Endothelial cell of umbilical vein (primary cell): ENCODE data around the gene ICAM5.

Experiments used
- EZH2 ChIP-seq: IDR thresholded peaks from 2 replicates; pipeline ENCODE4 v1.6.1; 2012; ENCODE audit warnings: borderline replicate concordance, low read depth, mild to moderate bottlenecking, moderate library complexity, low read length, inconsistent platforms; ENCODE audit not compliant: severe bottlenecking
- FOS ChIP-seq: IDR thresholded peaks from 2 replicates; pipeline ENCODE4 v1.6.1; 2011; ENCODE audit warnings: mild to moderate bottlenecking, low read length, moderate library complexity, borderline replicate concordance; ENCODE audit not compliant: insufficient read depth
- GATA2 ChIP-seq: IDR thresholded peaks from 2 replicates; pipeline ENCODE4 v1.7.0; 2011; ENCODE audit warnings: low read depth, mild to moderate bottlenecking, moderate library complexity, mixed read lengths, low read length; ENCODE audit not compliant: insufficient read length, insufficient read depth
- JUN ChIP-seq: IDR thresholded peaks from 2 replicates; pipeline ENCODE4 v1.6.1; 2011; ENCODE audit warnings: borderline replicate concordance, low read depth; ENCODE audit not compliant: insufficient read length, insufficient read depth
- MYC ChIP-seq: IDR thresholded peaks from one replicate; pipeline ENCODE4 v1.6.1; 2011; ENCODE audit warnings: mild to moderate bottlenecking, low read depth, low read length
- POLR2A ChIP-seq: IDR thresholded peaks from 2 replicates; pipeline ENCODE4 v1.6.1; 2012; ENCODE audit warnings: low read depth, mild to moderate bottlenecking, control low read depth, low read length
- POLR2AphosphoS5 ChIP-seq: IDR thresholded peaks from 2 replicates; pipeline ENCODE4 v1.6.1; 2012; ENCODE audit warnings: low read depth, mild to moderate bottlenecking, control low read depth, low read length, moderate library complexity; ENCODE audit not compliant: insufficient read depth
- TF ChIP-seq, protein P1 (sequence below), 2 donors: IDR thresholded peaks; 1 replicate in 1 of 2; 2 replicates in 1 of 2; pipeline ENCODE4 v1.5.1; 2011; ENCODE audit warnings: low read length in 2 of 2, mild to moderate bottlenecking in 2 of 2, moderate library complexity in 2 of 2, control low read depth in 1 of 2, inconsistent platforms in 1 of 2, low read depth in 1 of 2; ENCODE audit not compliant: insufficient read depth in 1 of 2; ENCODE audit errors: extremely low read depth in 1 of 2
- TF ChIP-seq, protein P2 (sequence below): IDR thresholded peaks from 2 replicates; pipeline ENCODE4 v1.6.1; 2011; ENCODE audit not compliant: insufficient read depth, insufficient read length

DNA sequence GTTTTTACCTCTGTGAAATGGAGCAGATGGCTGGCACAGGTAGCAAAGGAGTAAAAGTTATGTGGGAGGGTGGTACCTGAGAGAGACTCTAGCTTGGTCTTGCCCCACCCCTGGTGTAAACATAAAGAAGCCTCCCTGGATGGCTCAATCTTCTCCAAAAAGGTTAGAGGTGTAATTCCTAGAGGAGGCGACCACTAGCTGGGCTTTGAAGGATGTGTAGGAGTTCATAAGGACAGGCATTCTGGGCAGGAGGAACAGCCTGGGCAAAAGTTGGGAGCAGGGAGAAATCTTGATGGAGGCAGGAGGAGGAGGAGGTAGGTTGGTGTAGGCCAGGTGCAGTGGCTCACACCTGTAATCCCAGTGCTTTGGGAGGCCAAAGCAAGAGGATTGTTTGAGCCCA lies 10.8 kb upstream of the ICAM5 start:
- TF ChIP-seq, protein P1, sequence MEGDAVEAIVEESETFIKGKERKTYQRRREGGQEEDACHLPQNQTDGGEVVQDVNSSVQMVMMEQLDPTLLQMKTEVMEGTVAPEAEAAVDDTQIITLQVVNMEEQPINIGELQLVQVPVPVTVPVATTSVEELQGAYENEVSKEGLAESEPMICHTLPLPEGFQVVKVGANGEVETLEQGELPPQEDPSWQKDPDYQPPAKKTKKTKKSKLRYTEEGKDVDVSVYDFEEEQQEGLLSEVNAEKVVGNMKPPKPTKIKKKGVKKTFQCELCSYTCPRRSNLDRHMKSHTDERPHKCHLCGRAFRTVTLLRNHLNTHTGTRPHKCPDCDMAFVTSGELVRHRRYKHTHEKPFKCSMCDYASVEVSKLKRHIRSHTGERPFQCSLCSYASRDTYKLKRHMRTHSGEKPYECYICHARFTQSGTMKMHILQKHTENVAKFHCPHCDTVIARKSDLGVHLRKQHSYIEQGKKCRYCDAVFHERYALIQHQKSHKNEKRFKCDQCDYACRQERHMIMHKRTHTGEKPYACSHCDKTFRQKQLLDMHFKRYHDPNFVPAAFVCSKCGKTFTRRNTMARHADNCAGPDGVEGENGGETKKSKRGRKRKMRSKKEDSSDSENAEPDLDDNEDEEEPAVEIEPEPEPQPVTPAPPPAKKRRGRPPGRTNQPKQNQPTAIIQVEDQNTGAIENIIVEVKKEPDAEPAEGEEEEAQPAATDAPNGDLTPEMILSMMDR (IDR thresholded peaks at IDR 0.05; ENCODE audit: extremely low read depth in 1 of 2, insufficient read depth in 1 of 2, low read depth in 1 of 2, low read length in 2 of 2) = no peak
- TF ChIP-seq POLR2A = no peak
- no peak for TF ChIP-seq EZH2
- no peak for TF ChIP-seq POLR2AphosphoS5
- TF ChIP-seq JUN = no peak
- no peak for TF ChIP-seq GATA2
- TF ChIP-seq MYC = no peak
- TF ChIP-seq, protein P2, sequence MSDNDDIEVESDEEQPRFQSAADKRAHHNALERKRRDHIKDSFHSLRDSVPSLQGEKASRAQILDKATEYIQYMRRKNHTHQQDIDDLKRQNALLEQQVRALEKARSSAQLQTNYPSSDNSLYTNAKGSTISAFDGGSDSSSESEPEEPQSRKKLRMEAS = no peak
- TF ChIP-seq FOS = no peak
